ENCODE data around the gene DYNLRB1.

DYNLRB1 gene

GRCh38 chr20:34532320-34532719 lies 16.1 kb downstream of the DYNLRB1 start:
- peaks cover 83% of the 10 kb centered on the region; the same call in 1 of the 2 replicates for H3K36me3 ChIP-seq (ENCODE audit: insufficient read depth, low read length)
- H3F3A ChIP-seq (ENCODE audit: low read depth), result no peaks in the 10 kb centered on the region
- H3K9ac ChIP-seq (ENCODE audit: low read depth, low read length, poor library complexity, severe bottlenecking), result no peak overlapping the region
- H3K27me3 ChIP-seq (ENCODE audit: insufficient read depth, low read length, poor library complexity, severe bottlenecking), result no peaks in the 10 kb centered on the region
- no peaks in the 10 kb centered on the region for H3K9me2 ChIP-seq (replicated peaks; ENCODE audit: low read depth, low read length)
- H3K4me2 ChIP-seq (ENCODE audit: low read depth, low read length, poor library complexity, severe bottlenecking), result no peak overlapping the region
- TF ChIP-seq CTCF (conservative IDR thresholded peaks at IDR 0.05; ENCODE audit: low read length) (no peak), EZH2phosphoT487 (IDR thresholded peaks at IDR 0.05; ENCODE audit: borderline replicate concordance) (no peak)
- H4K20me1 ChIP-seq (ENCODE audit: insufficient read depth, low read length, poor library complexity, severe bottlenecking), result peaks cover 4% of the 10 kb centered on the region
- H3K4me3 ChIP-seq (ENCODE audit: low read length, poor library complexity, severe bottlenecking), result no peak overlapping the region
- no peaks in the 10 kb centered on the region for H3K4me1 ChIP-seq (ENCODE audit: insufficient read depth, low read length, poor library complexity, severe bottlenecking)
- peaks cover 17% of the 10 kb centered on the region; the same call in 1 of the 2 replicates for H3K79me2 ChIP-seq (ENCODE audit: insufficient read depth, low read length)
- H3K9me3 ChIP-seq (ENCODE audit: insufficient read depth, low read depth, low read length), result no peaks in the 10 kb centered on the region
- no peak overlapping the region for H2AFZ ChIP-seq (ENCODE audit: low read length)

- no peak for TF ChIP-seq CTCF (conservative IDR thresholded peaks at IDR 0.05; ENCODE audit: low read length)
- TF ChIP-seq EZH2phosphoT487 (IDR thresholded peaks at IDR 0.05; ENCODE audit: borderline replicate concordance), result no peak
- H4K20me1 ChIP-seq (ENCODE audit: insufficient read depth, low read length, poor library complexity, severe bottlenecking), result peaks cover 4% of the 10 kb centered on the region
- no peaks in the 10 kb centered on the region for H3K4me1 ChIP-seq (ENCODE audit: insufficient read depth, low read length, poor library complexity, severe bottlenecking)
- no peaks in the 10 kb centered on the region for H3K9me2 ChIP-seq (replicated peaks; ENCODE audit: low read depth, low read length)
- H3K9ac ChIP-seq (ENCODE audit: low read depth, low read length, poor library complexity, severe bottlenecking), result no peak overlapping the region
- no peaks in the 10 kb centered on the region for H3F3A ChIP-seq (ENCODE audit: low read depth)
- H3K4me2 ChIP-seq (ENCODE audit: low read depth, low read length, poor library complexity, severe bottlenecking), result no peak overlapping the region
- no peaks in the 10 kb centered on the region for H3K9me3 ChIP-seq (ENCODE audit: insufficient read depth, low read depth, low read length)
- no peak overlapping the region for H3K4me3 ChIP-seq (ENCODE audit: low read length, poor library complexity, severe bottlenecking)
- peaks cover 83% of the 10 kb centered on the region; the same call in 1 of the 2 replicates for H3K36me3 ChIP-seq (ENCODE audit: insufficient read depth, low read length)
- peaks cover 17% of the 10 kb centered on the region; the same call in 1 of the 2 replicates for H3K79me2 ChIP-seq (ENCODE audit: insufficient read depth, low read length)
- H3K27me3 ChIP-seq (ENCODE audit: insufficient read depth, low read length, poor library complexity, severe bottlenecking), result no peaks in the 10 kb centered on the region
- H2AFZ ChIP-seq (ENCODE audit: low read length), result no peak overlapping the region
Observed at GRCh38 chr20:34532756-34533155, 16.5 kb downstream of the DYNLRB1 start.

- no peak overlapping the region for H2AFZ ChIP-seq (ENCODE audit: low read length)
- TF ChIP-seq CTCF (conservative IDR thresholded peaks at IDR 0.05; ENCODE audit: low read length) (no peak), EZH2phosphoT487 (IDR thresholded peaks at IDR 0.05; ENCODE audit: borderline replicate concordance) (no peak)
- H3K9ac ChIP-seq (ENCODE audit: low read depth, low read length, poor library complexity, severe bottlenecking), result no peak overlapping the region
- peaks cover 77% of the 10 kb centered on the region; the same call in 1 of the 2 replicates for H3K36me3 ChIP-seq (ENCODE audit: insufficient read depth, low read length)
- no peak overlapping the region for H3K4me3 ChIP-seq (ENCODE audit: low read length, poor library complexity, severe bottlenecking)
- H4K20me1 ChIP-seq (ENCODE audit: insufficient read depth, low read length, poor library complexity, severe bottlenecking), result peaks cover 4% of the 10 kb centered on the region
- H3K4me2 ChIP-seq (ENCODE audit: low read depth, low read length, poor library complexity, severe bottlenecking), result no peak overlapping the region
- H3F3A ChIP-seq (ENCODE audit: low read depth), result no peaks in the 10 kb centered on the region
- peaks cover 17% of the 10 kb centered on the region; the same call in 1 of the 2 replicates for H3K79me2 ChIP-seq (ENCODE audit: insufficient read depth, low read length)
- H3K9me3 ChIP-seq (ENCODE audit: insufficient read depth, low read depth, low read length), result no peaks in the 10 kb centered on the region
- H3K27me3 ChIP-seq (ENCODE audit: insufficient read depth, low read length, poor library complexity, severe bottlenecking), result no peaks in the 10 kb centered on the region
- H3K4me1 ChIP-seq (ENCODE audit: insufficient read depth, low read length, poor library complexity, severe bottlenecking), result no peaks in the 10 kb centered on the region
- no peaks in the 10 kb centered on the region for H3K9me2 ChIP-seq (replicated peaks; ENCODE audit: low read depth, low read length)
Observed at GRCh38 chr20:34534391-34535165, 18.4 kb downstream of the DYNLRB1 start.

Measured in Loucy (cell line).